T-helper 1 cell treated with Interleukin-12 subunit alpha and Interleukin-12 subunit beta and Interleukin-4 antibody, amounts not matched to agents 30 ng/mL and 1 ng/mL, for 36 hours (primary cell): ENCODE results near the gene ZNF71. TPM values are rescaled to one million over a fixed set of nuclear protein-coding genes. Genes with fewer than 3 reads are reported as not detected.
"Not testable (repeated sequence)": the region's sequence is repeated elsewhere in the genome, so short reads cannot be mapped to it uniquely, and the experiment has no call there.

Source experiments
- intact Hi-C: fragments of 100-400 bp; cut with micrococcal nuclease; formaldehyde crosslinking; loops from one replicate; pipeline ENCODE4 v1.15.1; 2024
- total RNA-seq: library from RNA; stranded (reverse); gene quantifications from 2 replicates; pipeline ENCODE4 v1.2.3, GENCODE V29; 2022

ZNF71 gene
- total RNA-seq, 1 donor from 2014 or later = 6.1 TPM

DNA sequence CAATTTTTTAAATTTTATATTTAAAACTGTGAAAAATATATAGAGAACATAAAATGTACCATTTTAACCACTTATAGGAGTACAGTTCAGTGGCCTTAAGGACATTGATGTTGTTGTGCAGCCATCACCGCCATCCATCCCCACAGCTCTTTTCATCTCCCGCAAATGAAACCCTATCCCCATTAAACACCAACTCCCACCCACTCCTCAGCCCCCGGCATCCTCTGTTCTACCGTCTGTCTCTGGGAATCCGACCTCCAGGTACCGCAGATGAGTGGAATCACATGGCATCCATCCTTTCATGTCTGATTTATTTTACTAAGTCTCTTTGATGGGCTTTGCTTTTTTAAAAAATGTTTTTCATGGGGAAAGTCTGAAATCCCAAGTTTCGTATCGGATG is 24.0 kb downstream of the ZNF71 start:
- intact Hi-C loops = no loop called here

DNA sequence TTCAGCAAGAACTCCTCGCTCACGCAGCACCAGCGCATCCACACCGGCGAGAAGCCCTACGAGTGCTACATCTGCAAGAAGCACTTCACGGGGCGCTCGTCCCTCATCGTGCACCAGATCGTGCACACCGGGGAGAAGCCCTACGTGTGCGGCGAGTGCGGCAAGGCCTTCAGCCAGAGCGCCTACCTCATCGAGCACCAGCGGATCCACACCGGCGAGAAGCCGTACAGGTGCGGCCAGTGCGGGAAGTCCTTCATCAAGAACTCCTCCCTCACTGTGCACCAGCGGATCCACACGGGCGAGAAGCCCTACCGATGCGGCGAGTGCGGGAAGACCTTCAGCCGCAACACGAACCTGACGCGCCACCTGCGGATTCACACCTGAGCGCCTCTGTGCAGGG is 27.3 kb downstream of the ZNF71 start:
- intact Hi-C loops = no loop called here

DNA sequence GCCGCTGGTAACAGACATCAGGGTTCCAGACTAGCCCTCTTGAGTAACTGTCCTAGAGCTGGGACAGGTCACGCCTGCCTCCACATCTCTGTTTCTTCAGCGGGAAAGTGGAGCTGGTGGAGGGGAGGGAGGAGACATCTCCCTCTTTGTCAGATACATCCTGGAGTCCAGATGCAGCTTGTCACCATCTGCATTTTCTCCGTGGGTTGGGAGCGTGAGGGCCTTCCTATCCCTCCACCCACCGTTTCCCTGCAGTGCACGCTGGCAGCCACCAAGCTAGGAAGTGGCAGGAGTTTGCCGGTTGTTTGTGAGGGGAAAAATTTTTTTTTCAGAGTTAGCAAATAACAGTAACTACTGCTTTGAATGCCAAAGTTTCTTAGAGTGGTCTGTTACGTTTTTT is 27.9 kb downstream of the ZNF71 start:
- intact Hi-C loops = no loop called here

DNA sequence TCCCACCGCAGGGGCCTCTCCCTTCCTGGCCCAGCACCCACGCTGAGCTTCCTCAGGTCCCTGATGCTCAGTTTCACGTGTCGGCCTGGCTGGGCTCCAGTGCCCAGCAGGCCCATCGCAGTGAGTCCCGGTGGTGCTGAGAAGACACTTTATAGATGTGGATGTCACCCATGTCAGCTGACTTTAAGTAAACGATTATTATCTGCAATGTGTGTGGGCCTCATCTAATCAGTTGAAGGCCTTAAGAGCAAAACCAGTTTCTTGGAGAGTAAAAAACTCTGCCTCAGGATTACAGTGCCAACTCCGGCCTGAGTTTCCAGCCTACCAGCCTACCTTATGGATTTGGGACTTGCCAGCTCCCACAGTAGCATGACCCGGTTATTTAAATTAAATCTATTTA is 30.6 kb downstream of the ZNF71 start:
- intact Hi-C loops = no loop called here

DNA sequence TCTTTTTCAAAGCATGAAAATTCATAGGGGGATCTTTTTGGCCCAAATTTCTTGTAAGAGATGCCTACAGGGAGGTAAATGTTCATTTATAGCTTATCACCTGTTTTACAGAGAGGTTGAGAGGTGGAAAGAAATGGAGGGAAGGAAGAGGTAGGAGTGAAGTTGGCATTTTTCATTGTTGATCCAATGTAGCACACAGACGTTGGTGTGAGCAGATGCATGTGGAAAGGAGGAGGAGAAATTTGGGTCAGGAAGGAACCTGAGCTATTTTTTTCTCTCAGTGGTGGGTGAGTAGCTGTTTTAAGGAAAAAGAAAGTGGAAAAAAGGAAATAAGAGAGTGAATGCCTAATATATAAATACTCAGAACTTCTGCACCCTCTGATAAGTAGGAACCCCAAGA is 37.9 kb downstream of the ZNF71 start:
- intact Hi-C loops = no loop called here

DNA sequence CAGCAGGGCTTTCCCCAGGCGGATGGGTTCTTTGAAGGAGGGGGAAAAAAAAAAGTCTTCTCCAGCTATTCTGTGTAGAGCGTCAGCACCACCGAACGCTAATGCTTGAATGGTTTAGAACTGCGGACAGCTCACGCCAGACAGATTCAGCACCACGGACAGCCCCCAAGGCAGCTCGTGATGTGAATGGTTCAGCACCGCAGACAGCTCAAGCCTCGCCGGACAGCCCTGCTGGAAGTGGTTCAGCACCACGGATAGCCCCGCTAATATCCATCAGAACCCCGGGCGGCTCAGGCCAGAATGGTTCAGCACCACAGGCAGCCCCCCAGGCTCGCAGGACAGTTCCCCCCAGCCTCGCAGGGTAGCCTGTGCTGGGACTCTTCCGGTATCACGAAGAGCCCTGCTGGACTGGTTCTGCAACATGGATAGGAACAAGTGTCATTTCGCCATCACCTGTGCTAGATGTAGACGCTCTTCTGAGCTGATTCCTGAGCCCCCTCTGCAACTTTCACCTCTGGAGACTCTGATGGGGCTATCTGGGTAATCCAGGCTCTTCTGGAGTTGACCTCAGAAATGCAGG is 43.0 kb downstream of the ZNF71 start:
- intact Hi-C loops = no loop called here

DNA sequence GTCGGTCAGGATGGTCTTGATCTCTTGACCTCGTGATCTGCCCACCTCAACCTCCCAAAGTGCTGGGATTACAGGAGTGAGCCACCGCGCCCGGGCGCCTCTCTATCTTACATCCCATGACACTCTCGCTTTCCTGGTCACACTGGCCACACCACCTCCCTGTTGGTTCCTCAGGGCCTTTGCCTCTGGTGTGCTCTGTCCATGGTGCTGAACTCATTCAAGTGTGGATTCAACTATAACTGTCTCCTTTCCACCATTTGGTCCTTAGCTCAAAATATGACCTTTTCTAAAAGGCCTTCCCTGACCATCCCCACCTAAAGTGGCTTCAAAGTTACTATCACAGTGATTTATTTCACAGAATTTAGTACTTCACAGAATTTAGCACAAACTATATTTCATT is 44.1 kb downstream of the ZNF71 start:
- intact Hi-C loops = no loop called here

DNA sequence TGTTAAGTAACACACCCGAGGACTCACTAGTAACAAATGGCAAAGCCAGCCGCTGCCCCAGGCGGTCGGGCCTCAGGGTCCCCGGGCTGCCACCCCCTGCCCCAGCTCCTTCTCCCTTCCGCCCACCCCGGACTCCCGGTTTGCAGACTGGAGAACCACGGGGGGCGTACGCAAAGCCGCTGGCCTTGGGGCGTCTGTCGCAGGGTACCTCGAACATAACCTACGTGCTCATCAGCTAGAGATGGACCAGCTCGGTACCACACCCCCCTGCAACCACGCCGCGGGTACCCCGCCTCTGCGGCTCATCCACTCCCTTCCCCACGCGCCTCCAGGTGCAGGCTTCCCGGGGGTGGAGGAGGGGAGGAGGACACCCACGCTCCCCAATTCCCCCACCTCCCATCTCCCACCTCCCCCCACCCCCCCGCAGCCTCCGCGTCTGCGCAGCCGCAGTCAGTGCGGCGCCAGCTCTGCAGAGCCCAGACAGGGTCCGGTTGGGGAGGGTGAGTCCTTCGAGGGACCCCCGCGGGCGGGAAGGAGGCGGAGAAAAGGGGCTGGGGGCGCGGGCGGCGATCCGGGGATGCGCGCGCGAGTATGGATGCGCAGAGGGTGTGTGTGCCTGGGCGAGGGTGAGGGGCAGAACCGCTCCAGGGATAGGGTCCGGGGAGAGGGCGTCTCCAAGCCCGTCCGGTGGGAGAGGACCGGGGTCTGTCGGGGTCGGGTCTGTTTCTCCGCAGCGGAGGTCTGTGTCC is 47.8 kb downstream of the ZNF71 start, which contains the start of gene SMIM17:
TSS of gene SMIM17 (plus strand) at position 449 of the 749 bp plus-strand sequence. CDS start 2,509 bp downstream, outside the sequence.
- intact Hi-C loops = no loop called here

DNA sequence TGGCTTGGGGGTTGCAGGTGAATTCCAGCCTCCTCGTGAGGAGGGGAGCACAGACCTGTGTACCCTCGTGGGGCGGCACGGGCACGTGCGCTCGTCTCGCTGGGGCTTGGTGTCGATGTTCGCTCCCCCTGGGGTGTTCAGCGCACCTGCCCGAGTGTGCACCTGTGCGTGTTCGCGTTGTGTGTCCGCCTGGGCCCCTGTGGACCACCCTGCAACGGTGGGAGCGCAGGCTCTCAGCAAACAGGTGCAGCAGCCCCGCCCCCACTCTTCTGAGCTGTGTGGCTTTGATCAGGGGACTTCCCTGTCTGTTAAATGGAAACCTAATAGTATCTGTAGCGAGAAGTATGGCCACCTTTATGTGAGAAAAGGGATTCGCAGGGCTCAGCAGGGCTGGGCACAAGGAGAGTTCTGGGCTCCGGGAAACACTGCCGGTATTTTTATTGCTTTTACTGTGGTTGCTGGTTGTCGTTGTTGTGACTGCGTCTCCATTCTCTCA is 48.4 kb downstream of the ZNF71 start:
- intact Hi-C loops = no loop called here

DNA sequence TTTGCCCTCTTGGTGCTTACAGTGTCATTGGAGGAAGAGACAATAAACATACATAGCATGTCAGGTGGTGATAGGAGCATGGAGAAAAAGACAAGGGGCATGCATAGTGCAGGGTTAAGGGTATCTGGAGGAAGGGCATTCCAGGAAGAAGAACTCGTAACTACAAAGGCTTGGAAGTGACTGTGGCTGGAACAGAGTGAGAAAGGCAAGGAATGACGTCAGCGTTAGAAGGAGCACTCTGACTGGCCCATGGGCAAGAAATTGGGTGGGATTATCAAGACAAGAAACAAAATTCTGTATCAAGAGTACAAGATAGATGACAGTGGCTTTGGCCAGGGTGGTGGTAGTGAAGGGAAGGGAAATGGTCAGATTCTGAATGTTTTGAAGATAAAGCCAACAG is 59.0 kb downstream of the ZNF71 start:
- intact Hi-C loops = no loop called here

DNA sequence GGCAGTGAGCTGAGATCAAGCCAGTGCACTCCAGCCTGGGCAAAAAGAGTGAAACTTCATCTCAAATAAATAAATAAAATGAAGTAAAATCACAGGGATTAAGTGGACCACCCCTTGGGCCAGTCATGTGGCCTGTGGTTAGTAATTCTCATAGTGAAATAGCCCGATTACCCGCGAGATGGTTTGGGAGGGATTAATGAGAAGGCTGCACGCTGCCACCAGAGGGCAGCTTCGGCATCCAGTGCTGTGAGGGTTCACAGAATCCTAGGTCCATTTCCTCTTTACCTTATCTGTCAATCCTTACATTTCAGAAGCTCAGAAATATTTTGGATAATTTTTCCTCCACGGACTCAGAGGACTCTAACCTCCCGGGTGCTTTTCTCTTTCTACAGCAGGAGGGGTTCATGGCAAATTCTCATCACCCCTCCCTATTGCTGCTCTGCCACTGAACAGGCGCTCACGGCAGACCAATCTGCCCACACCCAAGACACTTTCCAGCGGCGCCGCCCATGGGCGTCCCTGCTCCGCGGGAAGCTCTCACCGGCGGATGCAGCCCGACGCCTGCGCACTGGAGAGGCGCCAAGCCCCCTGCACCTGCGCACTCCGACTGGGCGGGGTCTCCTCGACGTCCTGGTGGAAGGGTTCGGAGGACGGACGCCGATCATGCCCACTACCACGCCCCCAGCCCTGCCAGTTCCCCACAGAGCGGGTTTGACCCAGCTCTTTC is 65.4 kb downstream of the ZNF71 start:
- intact Hi-C loops = loop anchor here (5.0 kb wide), 1 partner anchor 393 kb away; no protein-coding TSS in a partner anchor

DNA sequence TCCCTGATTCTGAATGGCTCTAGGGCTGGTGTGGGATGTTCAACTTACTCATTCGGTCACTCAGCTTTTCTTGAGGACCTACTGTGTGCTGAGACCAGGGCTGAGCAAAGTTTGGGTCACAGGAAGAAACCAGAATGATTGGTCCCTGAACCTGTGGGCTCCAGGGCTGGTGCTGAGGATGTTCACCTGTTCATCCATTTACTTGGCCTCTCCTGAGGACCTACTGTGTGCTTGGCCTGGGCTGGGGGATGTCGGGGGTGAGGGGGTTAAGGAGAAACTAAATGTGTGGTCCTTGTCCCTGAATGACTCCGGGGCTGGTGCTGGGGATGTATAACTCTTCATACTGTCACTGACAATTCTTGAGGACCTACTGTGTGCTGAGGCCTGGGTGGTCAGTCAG is 66.1 kb downstream of the ZNF71 start:
- intact Hi-C loops = loop anchor here (5.0 kb wide), 1 partner anchor 394 kb away; no protein-coding TSS in a partner anchor

DNA sequence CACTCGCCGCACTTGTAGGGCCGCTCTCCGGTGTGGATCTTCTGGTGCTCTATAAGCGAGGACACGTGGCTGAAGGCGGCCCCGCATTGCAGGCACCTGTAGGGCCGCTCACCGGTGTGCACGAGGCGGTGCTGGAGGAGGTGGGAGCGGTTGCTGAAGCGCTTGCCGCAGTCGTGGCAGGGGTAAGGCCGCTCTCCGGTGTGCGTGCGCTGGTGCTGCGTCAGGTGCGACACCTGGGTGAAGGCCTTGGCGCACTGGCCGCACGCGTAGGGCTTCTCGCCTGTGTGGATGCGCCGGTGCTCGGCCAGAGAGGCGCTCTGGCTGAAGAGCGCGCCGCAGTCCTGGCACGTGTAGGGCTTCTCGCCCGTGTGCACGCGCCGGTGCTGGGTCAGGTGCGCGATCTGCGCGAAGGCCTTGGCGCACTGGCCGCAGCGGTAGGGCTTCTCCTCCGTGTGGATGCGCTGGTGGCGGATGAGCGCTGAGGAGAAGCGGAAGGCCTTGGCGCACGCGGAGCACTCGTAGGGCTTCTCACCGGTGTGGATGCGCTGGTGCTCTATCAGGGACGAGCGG is 68.9 kb downstream of the ZNF71 start:
- intact Hi-C loops = loop anchor here (5.0 kb wide), 1 partner anchor 397 kb away; no protein-coding TSS in a partner anchor

DNA sequence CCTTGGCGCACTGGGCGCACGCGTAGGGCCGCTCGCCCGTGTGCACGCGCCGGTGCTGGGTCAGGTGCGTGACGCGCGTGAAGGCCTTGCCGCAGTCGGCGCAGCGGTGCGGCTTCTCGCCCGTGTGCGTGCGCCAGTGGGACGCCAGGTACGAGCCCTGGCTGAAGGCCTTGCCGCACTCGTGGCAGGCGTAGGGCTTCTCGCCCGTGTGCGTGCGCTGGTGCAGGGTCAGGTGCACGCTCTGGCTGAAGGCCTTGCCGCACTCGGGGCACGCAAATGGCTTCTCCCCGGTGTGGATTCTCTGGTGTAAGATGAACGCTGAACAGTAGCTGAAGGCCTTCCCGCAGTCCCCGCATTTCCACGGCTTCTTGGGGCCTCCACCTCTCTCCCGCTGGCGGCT is 69.4 kb downstream of the ZNF71 start:
- intact Hi-C loops = loop anchor here (5.0 kb wide), 1 partner anchor 397 kb away; no protein-coding TSS in a partner anchor

DNA sequence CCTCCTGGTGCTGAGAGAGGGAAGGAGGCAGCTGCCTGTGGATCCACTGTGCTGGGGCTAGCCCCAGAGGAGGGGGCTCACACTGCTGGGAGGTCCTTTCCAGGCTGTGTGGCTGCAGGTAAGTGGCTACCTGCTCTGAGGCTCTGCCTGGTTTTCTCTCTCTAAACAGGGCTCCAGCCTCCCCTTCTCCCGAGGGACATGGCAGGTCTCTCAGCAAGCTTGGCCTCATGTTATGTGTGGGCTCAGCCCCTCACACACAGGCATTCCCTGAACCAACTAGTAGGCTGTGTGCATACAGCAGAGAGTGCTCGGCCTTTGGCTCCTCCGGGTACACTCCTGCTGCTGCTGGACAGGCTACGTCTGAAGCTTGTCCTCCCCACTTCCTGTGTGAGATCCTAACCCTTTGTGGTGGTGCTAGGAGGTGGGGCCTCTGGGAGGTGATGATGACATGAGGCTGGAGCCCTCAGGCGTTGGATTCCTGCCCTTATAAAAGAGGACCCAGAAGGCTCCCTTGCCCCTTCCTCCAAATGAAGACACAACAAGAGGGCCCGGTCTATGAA is 72.3 kb downstream of the ZNF71 start:
- intact Hi-C loops = no loop called here

DNA sequence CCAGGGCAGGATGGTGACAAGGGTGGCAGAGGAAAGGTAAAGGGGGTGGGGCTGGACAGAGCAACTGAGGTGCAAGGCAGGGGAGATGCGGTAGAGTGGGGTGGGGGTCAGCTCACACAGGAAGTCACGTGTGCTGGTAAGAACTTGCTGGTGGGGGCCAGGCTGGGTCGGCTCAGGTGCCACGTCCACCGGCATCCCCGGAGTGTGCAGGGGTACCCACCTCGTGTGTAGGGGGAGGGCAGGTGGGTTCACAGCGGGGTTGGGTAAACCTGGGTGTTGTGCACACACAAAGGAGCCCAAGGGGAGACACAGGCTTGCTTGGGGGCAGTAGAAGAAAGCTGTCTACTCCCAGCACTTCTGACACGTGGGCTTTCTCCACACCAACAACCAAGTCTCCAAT is 73.6 kb downstream of the ZNF71 start:
- intact Hi-C loops = no loop called here

DNA sequence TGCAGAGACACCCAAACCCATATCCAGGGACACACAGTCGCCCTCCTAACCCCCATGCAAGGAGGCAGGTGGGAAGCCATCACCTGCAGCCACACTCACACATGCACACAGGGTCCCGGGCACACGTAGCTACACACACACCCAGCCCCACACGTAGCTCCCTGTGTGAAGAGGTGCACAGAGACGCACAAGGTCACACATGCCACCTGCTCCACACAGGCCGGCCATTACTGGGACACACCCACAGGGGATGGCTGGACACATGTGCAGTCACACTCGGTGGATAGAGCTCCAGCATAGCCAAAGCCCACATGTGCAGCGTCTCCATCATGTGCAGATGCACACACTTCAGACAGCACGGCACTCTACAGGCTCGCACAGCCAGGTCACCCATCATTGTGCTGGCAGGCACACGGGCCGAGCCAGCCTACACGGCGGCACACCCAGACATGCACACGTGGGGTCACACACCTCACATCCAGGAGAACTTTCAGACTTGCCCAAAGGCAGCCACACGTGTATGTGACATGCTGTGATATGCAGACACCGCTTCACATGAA is 75.4 kb downstream of the ZNF71 start:
- intact Hi-C loops = no loop called here

DNA sequence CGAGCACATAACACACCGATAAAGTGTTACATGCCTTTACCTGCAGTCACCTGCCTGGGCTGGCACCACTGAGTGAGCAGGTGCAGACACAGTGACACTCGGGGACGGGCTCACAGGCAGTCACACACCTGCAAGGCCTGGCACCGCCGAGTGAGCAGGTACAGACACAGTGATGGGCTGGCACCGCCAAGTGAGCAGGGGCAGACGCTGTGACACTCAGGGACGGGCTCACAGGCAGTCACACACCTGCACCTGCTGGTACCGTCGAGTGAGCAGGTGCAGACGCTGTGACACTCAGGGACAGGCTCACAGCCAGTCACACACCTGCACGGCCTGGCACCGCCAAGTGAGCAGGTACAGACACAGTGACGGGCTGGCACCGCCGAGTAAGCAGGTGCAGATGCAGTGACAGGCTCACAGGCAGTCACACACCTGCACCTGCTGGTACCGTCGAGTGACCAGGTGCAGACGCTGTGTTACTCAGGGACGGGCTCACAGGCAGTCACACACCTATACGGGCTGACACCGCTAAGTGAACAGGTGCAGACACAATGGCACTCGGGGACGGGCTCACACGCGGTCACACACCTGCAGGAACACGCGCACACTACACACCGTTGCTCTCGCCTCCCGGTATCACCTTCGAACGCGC is 76.0 kb downstream of the ZNF71 start:
- intact Hi-C loops = no loop called here

DNA sequence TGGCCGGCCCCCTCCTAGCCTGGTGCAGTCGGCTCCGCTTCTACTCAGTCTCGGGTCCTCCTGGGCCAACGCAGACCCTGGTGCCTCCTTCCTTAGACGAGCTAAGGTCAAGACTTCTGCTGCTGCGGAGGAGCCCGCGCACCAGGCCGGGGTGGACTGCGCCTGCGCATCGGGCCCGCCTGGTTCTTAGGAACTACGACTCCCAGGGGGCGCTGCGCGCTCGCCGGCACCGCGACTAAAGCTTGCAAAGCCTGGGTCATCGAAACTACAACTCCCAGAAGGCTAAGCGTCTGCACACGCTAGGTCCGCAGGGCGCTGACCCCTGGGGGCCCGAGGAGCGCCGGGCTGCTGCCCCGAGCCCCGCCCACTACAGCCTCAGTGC is 76.5 kb downstream of the ZNF71 start, which contains the start of gene ZNF835:
TSS of gene ZNF835 (minus strand) at position 145 of the 382 bp plus-strand sequence. CDS start 6,559 bp downstream, outside the sequence.
- intact Hi-C loops = no loop called here

DNA sequence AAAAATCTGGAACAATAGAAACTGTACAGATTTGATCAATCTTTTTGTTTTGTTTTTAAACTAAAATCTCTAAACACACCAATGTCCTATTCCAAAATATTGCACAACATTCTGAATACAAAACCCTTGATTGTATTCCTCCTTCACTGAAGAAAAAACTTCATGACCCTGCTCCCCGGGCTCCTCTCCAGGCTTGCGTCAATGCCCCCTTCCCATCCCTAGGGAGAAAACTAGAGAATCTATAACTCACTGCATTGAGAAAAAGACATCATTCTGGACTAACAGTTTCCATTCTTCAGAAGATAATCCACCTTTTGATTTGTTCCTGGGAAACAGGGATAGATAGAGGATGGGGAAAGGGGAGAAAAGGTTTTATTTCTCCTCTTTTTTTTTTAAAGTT is 77.5 kb downstream of the ZNF71 start:
- intact Hi-C loops = not testable (repeated sequence)
